GM18508 (cell line): ENCODE measurements around the gene SLC8A2.
"Not testable (repeated sequence)": the region's sequence is repeated elsewhere in the genome, so short reads cannot be mapped to it uniquely, and the experiment has no call there.

ENCODE experiments used
- ATAC-seq: cut with Tn5 transposase; IDR thresholded peaks from one replicate; pipeline ENCODE4 v1.9.1; 2021; ENCODE audit warnings: moderate number of reproducible peaks; ENCODE audit not compliant: insufficient read depth, unreplicated experiment

SLC8A2 gene

GRCh38 chr19:47417107-47417745, 54.5 kb downstream of the SLC8A2 start:
- ATAC-seq: no peak

DNA sequence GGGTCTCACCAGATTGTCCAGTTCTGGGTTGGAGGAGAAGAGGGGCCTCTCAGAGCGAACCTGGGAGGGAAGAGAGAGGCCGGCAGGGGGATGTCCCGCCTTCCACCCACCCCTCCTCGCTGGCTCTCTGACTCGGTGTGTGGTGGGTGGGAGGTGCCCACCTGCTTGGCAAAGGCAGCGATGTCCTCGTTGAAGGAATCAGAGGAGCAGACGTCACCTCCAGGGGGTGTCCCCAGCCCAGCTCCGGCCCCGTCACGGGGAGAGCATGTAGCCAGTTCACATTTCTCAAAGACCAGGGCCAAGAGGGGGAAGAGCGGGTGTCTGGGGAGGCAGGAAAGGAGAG, 55.1 kb downstream of the SLC8A2 start:
- no peak for ATAC-seq

GRCh38 chr19:47415953-47416642, 55.6 kb downstream of the SLC8A2 start:
- ATAC-seq: no peak

DNA sequence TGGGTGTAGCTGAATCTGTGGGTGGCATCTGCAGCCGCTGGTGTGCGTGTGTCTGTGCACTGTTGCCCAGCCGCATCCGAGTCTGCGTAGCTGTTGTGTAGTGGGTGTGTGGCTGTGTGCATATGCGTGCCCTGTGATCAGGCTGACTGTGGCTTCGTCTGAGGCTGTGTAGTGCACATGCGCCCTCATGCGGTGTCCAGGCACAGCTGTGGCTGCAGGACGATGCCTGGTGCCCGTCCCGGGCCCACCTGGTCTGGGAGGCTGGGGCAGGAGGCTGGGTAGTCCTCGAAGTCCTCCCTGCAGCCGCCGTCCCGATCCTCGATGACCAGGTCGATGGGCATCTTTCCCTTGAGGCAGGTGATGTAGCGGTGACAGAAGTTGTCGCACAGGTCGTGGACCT, 57.2 kb downstream of the SLC8A2 start:
- ATAC-seq: no peak

- no peak for ATAC-seq
Measured at GRCh38 chr19:47413941-47414340, 57.8 kb downstream of the SLC8A2 start.

GRCh38 chr19:47411696-47412095, 60.0 kb downstream of the SLC8A2 start:
- not testable (repeated sequence) for ATAC-seq

DNA sequence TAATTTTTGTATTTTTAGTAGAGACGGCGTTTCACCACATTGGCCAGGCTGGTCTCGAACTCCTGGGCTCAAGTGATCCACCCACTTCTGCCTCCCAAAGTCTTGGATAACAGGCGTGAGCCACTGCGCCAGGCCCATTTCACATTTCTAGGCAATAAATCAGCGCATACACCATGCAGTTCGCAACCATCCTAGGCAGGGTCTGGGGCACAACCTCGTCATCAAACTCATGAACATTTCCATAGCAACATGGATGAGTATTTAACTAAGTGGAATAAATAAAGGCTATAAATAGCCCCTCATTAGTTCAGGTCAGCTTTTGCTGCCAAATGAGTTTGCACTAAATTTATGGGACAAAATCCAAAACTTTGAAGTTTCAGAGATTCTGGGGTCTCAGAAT, 60.6 kb downstream of the SLC8A2 start:
- ATAC-seq: no peak

- no peak for ATAC-seq
Measured at GRCh38 chr19:47408156-47408938, 63.3 kb downstream of the SLC8A2 start.

- ATAC-seq: no peak
Measured at GRCh38 chr19:47407417-47407774, 64.3 kb downstream of the SLC8A2 start.

DNA sequence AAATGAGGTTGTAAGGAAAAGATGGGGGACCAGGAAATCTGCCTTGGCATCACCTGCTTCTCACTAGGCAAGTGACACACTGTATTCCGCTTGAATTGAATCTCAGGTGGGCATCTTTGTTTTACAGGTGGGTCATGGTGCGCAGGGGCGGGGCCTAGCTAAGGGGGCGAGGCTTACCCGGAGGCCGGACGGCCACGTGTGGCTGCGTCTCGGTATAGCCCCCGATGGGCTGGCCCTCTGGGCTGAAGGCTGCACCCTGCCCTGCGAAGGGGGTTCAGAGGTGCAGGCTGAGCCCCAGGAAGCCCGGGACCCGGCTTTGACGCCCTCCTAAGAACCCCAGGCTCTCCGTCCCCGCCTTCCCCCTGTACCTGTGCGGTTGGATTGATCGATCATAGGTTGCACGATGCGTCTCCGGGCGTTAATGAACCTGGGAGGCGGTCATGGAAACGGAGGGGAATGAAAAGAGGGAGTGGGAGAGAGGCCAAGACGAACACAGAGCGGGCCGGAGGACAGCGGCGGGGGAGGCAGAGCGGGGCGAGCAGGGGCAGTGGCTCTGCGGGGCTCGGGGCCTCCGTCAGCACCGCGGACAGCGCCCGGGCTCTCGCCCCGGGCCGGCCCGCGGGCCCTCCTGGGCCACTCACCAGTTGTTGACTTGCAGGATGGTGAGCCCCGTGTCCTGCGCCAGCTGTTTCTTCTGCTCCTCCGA, 64.8 kb downstream of the SLC8A2 start:
- no peak for ATAC-seq

GRCh38 chr19:47405854-47406417, 65.8 kb downstream of the SLC8A2 start:
- no peak for ATAC-seq

- ATAC-seq: no peak
Measured at GRCh38 chr19:47405197-47405550, 66.5 kb downstream of the SLC8A2 start.

- no peak for ATAC-seq
Measured at GRCh38 chr19:47404334-47405196, 67.1 kb downstream of the SLC8A2 start.

- no peak for ATAC-seq
Measured at GRCh38 chr19:47402504-47402903, 69.2 kb downstream of the SLC8A2 start.

DNA sequence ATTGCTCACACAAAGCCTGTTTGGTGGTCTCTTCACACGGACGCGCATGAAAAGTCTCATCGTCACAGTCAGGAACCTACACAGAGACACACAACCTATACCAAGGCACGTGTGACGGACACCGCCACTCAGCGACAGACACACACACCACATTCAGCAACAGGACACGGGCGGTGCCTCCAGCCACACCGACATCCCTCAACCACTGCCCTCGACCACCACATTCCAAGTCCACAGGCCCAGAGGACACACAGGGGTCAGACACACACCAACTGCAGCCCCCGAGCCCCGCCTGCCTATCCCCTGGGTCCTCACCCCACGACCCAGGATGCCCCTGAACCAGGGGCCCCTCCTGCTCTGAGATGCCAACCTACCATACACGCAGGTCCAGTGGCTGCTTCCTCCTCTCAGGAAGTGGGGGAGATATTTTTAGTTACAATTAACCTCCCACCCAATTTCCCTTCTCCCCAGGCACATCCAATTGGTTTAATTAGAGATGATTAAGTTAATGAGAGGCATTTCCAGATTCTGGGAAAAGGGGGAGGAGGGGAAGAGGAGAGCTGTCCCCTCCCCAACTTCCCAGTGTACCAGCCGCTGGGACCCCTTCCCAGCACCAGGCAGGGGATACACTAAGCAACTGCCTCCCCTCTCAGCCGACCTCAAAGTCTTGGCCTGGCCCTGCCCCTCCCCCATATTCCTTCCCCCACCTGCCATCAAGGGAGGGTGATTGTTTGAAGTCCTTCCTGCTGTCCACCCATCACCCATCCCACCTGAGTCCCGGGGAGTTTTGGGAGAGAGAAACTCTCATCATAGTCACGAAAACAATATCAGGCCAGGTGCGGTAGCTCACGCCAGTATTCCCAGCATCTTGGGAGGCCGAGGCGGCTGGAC, 72.7 kb downstream of the SLC8A2 start:
- ATAC-seq: no peak

GRCh38 chr19:47391510-47392223, 80.0 kb downstream of the SLC8A2 start:
- no peak for ATAC-seq

DNA sequence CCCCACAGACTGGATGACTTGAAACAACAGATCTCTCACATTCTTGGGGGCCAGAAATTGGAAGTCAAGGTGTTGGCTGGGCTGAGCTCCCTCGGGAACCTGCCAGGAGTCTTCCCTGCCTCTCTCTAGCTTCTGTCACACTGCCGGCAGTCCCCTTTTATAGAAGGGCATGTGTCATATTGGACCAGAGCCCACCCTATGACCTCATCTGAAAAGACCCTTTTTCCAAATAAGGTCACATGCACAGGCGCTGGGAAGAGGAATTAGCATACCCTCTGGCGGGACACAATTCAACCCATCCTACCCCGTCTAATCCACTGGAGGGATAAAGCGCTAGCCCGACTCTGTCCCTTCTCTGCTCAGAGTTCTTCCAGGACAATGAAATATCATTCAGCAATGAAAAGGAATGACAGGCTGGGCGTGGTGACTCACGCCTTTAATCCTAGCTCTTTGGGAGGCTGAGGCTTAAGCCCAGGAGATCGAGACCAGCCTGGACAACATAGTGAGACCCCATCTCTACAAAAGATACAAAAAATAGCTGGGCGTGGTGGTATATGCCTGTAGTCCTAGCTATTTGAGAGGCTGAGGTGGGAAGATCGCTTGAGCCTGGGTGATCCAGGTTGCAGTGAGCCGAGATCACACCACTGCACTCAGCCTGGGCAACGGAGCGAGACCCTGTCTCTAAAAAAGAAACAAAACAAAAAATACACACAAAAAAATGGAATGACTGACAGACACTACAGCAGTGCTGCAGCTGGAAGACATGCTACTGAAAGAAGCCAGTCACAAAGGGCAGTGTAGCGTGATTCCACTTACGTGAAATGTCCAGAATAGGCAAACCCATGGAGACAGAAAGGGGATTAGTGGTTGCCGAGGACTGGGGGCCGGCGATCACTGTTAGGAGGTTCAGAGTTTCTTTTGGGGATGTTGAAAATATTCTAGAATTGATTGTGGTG, 80.9 kb downstream of the SLC8A2 start:
- ATAC-seq: no peak
